T-helper 22 cell (primary cell): ENCODE measurements around the gene SCN11A.
"Not testable (repeated sequence)": the region's sequence is repeated elsewhere in the genome, so short reads cannot be mapped to it uniquely, and the experiment has no call there.

Experiments
- DNase-seq: peaks from one replicate; pipeline ENCODE4 v3.0.0-alpha.2; 2020; ENCODE audit warnings: low read depth

SCN11A gene

GRCh38 chr3:39065197-39065596, 13.5 kb upstream of the SCN11A start:
- DNase-seq = no peak

- DNase-seq = no peak
Measured at GRCh38 chr3:39064646-39065045, 12.9 kb upstream of the SCN11A start.

- DNase-seq = no peak
Measured at GRCh38 chr3:39063143-39063542, 11.4 kb upstream of the SCN11A start.

GRCh38 chr3:39062180-39062579, 10.4 kb upstream of the SCN11A start:
- DNase-seq = no peak

GRCh38 chr3:39061228-39061627, 9.5 kb upstream of the SCN11A start:
- not testable (repeated sequence) for DNase-seq

- no peak for DNase-seq
Measured at GRCh38 chr3:39056151-39056550, 4.4 kb upstream of the SCN11A start.

GRCh38 chr3:39053696-39054095, 2.0 kb upstream of the SCN11A start:
- no peak for DNase-seq

GRCh38 chr3:39052583-39052982, 839 bp upstream of the SCN11A start:
- DNase-seq = no peak

GRCh38 chr3:39050029-39050428, 1.7 kb downstream of the SCN11A start:
- no peak for DNase-seq

- no peak for DNase-seq
Measured at GRCh38 chr3:39038165-39038564, 13.6 kb downstream of the SCN11A start.

- DNase-seq = no peak
Measured at GRCh38 chr3:39029556-39029955, 22.2 kb downstream of the SCN11A start.

- no peak for DNase-seq
Measured at GRCh38 chr3:39028546-39028945, 23.2 kb downstream of the SCN11A start.

GRCh38 chr3:39025222-39025970, 26.3 kb downstream of the SCN11A start:
- DNase-seq = no peak

- no peak for DNase-seq
Measured at GRCh38 chr3:39024497-39024896, 27.2 kb downstream of the SCN11A start.

- DNase-seq = no peak
Measured at GRCh38 chr3:39022286-39022630, 29.5 kb downstream of the SCN11A start.

GRCh38 chr3:39021465-39022285, 30.1 kb downstream of the SCN11A start:
- no peak for DNase-seq

- no peak for DNase-seq
Measured at GRCh38 chr3:39021029-39021428, 30.7 kb downstream of the SCN11A start.

GRCh38 chr3:39019299-39019698, 32.4 kb downstream of the SCN11A start:
- DNase-seq = no peak

GRCh38 chr3:39015418-39015817, 36.3 kb downstream of the SCN11A start:
- no peak for DNase-seq

- no peak for DNase-seq
Measured at GRCh38 chr3:39013921-39014509, 37.7 kb downstream of the SCN11A start.

- DNase-seq = no peak
Measured at GRCh38 chr3:39013289-39013688, 38.5 kb downstream of the SCN11A start.

- no peak for DNase-seq
Measured at GRCh38 chr3:39011191-39011736, 40.5 kb downstream of the SCN11A start.

GRCh38 chr3:39005295-39005694, 46.4 kb downstream of the SCN11A start:
- DNase-seq = no peak
